HG03025 (cell line): ENCODE measurements around the gene IL1B.

ENCODE experiments used
- ATAC-seq: cut with Tn5 transposase; IDR thresholded peaks from one replicate; pipeline ENCODE4 v1.9.1; 2021; ENCODE audit warnings: mild to moderate bottlenecking, moderate library complexity; ENCODE audit not compliant: unreplicated experiment, low FRiP score

The IL1B gene

DNA sequence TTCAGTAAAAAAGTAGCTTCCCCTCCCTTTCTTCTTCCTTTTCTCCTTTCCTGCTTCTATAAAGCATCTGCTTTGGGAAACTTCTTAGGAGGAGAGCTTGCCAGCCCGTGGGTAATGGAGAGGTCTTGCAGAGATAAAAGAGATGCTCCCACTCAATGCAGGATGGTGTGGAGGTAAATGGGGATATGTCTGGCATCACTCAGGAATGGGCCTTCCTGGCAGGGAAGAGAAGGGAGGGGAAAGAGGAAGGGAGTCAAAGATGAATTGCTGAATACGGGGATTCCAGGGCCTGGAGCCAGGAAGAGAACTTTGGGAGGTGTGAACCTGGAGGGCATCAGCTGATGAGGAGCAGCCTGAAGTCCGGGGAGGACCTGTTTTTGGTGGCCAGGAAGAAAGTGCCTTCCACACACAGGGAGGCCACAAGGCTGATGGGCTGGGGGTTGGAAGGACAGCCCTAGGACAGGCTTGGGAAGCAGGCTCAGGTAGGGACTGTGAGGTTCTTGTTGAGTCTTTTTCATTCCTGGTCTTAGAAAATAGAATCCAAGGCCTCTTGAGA lies 25.2 kb downstream of the IL1B start:
- ATAC-seq, result no peak

DNA sequence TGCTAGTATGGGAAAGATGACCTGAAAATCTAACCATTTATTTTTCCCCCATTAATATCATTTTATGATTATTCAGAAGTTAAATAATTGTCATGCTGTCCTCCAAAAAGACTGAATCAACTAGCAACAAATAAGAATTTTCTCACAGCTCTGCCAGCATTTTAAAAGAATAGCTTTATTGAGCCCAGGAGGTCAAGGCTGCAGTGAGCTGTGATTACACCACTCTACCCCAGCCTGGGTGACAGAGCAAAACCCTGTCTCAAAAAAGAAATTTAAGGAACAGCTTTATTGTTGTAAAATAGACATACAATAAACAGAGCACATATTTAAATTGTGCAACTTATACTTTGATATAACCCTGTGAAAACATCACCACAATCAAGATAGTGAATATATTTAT lies 27.5 kb downstream of the IL1B start:
- no peak for ATAC-seq

- no peak for ATAC-seq
Measured at GRCh38 chr2:112807233-112807807, 29.3 kb downstream of the IL1B start.

GRCh38 chr2:112805542-112805941 lies 31.0 kb downstream of the IL1B start:
- peak; percentile 72 for ATAC-seq

DNA sequence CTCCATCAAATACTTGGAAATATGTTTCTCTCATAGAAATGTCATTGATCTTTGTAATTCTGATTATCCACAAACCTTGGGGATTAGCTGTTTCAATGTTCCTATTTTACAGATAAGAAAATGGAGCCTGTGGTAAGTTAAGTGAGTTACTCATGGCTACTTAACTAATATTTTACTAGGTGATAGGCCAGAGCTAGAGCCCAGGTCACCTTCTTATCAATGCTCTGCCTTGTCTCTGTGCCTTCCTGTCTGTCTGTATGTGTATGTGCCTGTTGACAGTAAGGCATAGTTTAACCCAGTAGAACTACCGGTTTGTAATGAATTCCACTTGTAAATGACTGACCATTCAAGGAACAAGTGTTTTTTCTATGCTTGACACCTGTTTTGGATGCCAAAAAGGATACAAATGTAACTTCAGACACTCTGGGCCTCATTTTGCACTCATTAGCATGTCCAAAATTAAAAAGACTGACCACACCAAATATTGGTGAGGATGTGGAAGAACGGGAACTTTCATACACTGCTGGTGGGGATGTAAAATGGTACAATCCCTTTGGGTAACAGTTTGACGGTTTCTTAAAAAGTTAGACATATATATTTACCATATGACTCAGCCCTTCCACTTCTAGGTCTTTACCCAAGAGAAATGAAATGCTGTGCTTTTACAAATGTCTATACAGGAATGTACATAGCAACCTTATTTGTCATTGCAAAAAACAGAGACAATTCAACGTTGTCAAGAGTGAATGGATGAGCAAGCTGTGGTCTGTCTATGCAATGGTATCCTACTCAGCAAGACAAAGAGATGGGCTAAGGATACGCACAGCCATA lies 32.7 kb downstream of the IL1B start:
- no peak for ATAC-seq

DNA sequence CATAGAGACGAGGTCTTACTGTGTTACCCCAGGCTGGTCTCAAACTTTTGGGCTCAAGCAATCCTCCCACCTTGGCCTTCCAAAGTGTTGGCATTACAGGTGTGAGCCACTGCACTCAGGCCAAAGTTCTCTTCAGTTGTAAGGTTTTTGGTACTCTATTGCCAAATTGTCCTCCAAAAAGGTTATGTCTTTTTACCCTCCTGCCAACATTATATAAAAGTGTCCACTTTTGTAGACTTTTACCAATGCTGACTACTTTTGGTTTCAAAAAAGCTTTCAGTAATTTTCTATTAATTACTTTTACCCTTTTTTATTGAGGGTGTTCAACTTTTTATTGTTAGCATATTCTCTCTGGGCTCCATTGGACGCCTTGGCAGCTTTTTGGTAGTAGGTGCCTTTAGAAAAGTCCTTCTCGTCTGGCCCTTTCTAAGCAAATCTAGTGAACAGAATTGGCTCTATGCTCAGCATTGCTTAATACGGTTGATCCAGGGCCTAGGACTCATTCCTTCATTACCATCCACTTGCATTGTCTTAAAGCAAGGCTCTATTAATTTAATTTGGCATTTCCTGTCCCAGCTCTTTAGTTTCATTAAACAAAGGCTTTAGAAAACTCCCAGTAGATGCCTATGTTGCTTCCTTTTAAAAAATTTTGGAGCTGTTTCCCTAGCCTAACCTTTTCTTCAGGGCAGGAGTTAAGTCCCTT lies 35.5 kb downstream of the IL1B start:
- ATAC-seq, result no peak

DNA sequence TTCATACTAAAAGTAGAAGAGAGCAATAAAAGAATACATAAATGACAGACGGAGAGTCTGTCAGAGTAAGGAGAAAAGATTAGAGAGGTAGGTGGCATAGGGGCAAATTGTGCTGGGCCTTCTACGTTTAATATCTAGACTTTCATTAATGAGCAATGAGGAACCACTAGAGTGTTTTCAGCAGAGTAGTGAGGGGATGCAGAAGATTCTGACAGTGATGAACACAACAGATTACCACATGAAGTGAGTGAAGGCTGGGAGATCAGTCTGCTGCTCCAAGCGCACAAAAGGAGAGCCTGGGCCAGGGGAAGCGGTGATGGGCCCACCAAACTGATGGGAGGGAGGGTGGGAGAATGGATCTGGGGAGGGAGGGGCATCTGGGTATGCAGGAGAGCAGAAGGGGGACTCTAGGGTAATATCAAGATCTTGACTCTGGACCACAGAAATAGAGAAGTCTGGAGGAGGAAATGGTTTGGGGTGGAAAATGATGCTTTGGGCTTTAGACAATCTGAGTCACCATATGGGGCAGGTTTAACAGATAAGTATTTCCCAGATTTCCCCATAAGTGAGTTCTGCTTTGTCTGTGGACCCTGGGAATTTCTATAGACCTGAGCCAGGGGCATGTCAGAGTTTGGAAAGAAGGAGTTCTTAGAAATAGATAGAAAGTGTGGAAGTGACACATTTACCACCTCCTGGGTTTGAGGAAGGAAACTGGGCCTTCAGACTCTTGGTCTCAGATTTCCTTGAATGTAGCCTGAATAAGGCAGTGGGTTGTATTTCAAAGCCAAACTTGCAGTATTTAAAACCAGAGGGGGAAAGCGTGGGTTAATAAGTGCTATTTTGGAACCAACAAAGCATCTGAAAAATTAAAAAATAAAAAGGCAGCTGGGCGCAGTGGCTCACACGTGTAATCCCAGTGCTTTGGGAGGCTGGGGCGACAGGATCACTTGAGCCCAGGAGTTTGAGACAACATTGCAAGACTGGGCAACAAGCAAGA lies 37.3 kb downstream of the IL1B start:
- no peak for ATAC-seq

DNA sequence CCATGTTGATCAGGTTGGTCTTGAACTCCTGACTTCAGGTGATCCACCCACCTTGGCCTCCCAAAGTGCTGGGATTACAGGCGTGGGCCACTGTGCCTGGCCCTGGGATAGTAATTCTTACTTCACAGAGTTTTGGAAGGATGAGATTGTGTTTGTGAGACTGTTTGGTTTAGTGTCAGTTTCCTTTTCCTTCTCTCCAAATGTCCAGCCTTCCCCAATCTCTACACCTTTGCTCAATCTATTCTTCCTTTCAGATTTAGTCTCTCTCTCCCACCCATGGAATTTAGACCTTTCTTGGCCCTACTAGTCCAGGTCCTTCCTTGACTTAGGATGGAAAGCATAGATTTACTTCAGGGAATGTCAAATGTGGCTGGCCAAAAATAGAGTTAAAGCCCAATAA lies 40.1 kb downstream of the IL1B start:
- ATAC-seq, result no peak

GRCh38 chr2:112795774-112796173 lies 40.8 kb downstream of the IL1B start:
- no peak for ATAC-seq

DNA sequence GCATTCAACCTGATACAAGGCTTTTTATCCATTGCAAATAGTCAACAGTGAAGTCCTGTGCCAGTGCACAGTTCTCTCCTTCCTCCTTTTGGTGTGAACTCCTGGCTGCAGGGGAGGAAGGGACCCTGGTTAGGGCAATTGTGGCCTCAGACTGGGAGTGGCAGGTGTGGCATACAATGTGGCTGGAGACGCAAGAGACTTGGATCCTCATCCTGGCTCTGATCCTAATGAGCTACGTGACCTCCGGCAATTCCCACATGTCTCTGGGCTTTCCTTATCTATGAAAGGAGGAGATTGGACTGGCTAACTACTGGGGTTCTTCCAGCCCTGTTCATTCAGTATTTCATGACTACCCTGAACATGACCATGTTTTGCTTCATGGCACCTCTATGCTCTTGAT lies 41.7 kb downstream of the IL1B start:
- no peak for ATAC-seq

- no peak for ATAC-seq
Measured at GRCh38 chr2:112794131-112794733, 42.3 kb downstream of the IL1B start.

DNA sequence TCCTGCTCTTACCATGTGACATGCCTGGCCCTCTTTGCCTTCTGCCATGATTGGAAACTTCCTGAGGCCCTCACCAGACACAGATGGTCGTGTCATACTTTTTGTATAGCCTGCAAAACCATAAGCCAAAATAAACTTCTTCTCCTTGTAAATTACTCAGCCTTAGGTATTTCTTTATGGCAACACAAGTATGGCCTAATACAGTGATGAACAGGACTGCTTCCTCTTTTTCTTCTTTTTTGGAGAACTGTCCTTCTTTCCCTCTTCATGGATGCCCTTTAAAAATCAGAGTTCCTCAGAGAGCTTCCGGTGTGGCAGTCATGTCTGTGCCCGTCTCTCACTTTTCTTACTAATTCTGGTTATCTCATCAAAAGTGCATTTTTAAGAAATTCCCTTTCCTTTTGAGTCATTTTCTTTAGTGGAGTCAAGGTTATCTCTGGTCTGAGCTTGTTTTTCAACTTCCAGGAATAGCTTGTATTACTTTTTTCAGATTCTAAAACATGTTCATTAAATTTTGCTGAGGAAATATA lies 43.1 kb downstream of the IL1B start:
- no peak for ATAC-seq

DNA sequence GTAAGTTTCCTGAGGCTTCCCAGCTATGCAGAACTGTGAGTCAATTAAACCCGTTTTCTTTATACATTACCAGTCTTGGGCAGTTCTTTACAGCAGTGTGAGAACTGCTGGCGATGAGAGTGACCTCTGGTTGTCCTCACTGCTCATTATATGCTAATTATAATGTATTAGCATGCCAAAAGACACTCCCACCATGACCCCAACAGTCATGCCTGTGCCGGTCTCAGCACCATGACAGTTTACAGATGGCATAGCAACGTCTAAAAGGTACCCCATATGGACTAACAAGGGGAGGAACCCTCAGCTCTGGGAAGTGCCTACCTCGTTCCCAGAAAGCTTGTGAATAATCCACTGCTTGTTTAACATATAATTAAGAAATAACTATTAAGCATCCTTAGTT lies 44.2 kb downstream of the IL1B start:
- no peak for ATAC-seq

GRCh38 chr2:112791693-112792230 lies 44.8 kb downstream of the IL1B start:
- no peak for ATAC-seq

GRCh38 chr2:112791019-112791418 lies 45.6 kb downstream of the IL1B start:
- ATAC-seq, result no peak

- ATAC-seq, result no peak
Measured at GRCh38 chr2:112790305-112790704, 46.3 kb downstream of the IL1B start.

- no peak for ATAC-seq
Measured at GRCh38 chr2:112789186-112789585, 47.4 kb downstream of the IL1B start.

- no peak for ATAC-seq
Measured at GRCh38 chr2:112788653-112789052, 47.9 kb downstream of the IL1B start.

- no peak for ATAC-seq
Measured at GRCh38 chr2:112787729-112788393, 48.7 kb downstream of the IL1B start.
